Panc1 (cell line): ENCODE data around the gene JMJD1C. TPM values are rescaled to one million over a fixed set of nuclear protein-coding genes. Genes with fewer than 3 reads are reported as not detected.

Source experiments
- ATAC-seq: fragments of 200-7000 bp; cut with Tn5 transposase; 2 replicates; pipeline ENCODE4 v1.9.1; 2020; ENCODE audit warnings: mild to moderate bottlenecking, moderate library complexity
- BruUV-seq: library from RNA; stranded (reverse); fragments of 400-500 nt; replicated peaks from 2 replicates; lab custom pipeline; 2021; lab: Mats Ljungman, UMichigan
- CTCF ChIA-PET: fragments of 300-600 bp; sonication (Branson Sonifier 250); formaldehyde crosslinking; loops from one replicate; lab custom pipeline; 2022; ENCODE audit warnings: antibody characterized with exemption; lab: Charles Lee
- POLR2A ChIA-PET: fragments of 300-600 bp; sonication (Branson Sonifier 250); formaldehyde crosslinking; loops from one replicate; lab custom pipeline; 2022; ENCODE audit warnings: antibody characterized with exemption; lab: Charles Lee
- DNase-seq: peaks from one replicate; pipeline ENCODE4 v3.0.0-alpha.2; 2010; ENCODE audit warnings: low read depth, low spot score
- H3K27ac ChIP-seq: 2 replicates; pipeline ENCODE4 v1.5.1; 2011; ENCODE audit warnings: mild to moderate bottlenecking, low read length, inconsistent platforms
- H3K27me3 ChIP-seq: fragments of 200-500 bp; sonication (Bioruptor generic); 2 replicates; pipeline ENCODE4 v1.6.0; 2014; ENCODE audit warnings: low read length, inconsistent platforms; ENCODE audit not compliant: control insufficient read depth, insufficient read depth
- H3K36me3 ChIP-seq: fragments of 200-500 bp; sonication (Bioruptor generic); 2 replicates; pipeline ENCODE4 v1.5.1; 2014; ENCODE audit warnings: inconsistent platforms, mild to moderate bottlenecking, low read length, moderate library complexity; ENCODE audit not compliant: control insufficient read depth, insufficient read depth
- H3K4me1 ChIP-seq: 2 replicates; pipeline ENCODE4 v1.5.1; 2011; ENCODE audit warnings: inconsistent platforms, mild to moderate bottlenecking, low read length, moderate library complexity; ENCODE audit not compliant: control insufficient read depth, insufficient read depth
- H3K4me3 ChIP-seq, 2 experiments: 2 replicates each; pipeline ENCODE4 v1.5.1; 2011 to 2012; ENCODE audit warnings: low read depth in 2 of 2, low read length in 2 of 2, mild to moderate bottlenecking in 2 of 2, inconsistent platforms in 1 of 2, moderate library complexity in 1 of 2
- H3K9me3 ChIP-seq: fragments of 200-500 bp; sonication (Bioruptor generic); 2 replicates; pipeline ENCODE4 v1.5.1; 2014; ENCODE audit warnings: low read depth, mild to moderate bottlenecking, inconsistent platforms, low read length, moderate library complexity; ENCODE audit not compliant: control insufficient read depth, insufficient read depth
- POLR2AphosphoS5 ChIP-seq: IDR thresholded peaks from 2 replicates; pipeline ENCODE4 v1.6.1; 2012; ENCODE audit warnings: mild to moderate bottlenecking, low read depth, low read length, moderate library complexity
- SIN3A ChIP-seq: IDR thresholded peaks from 2 replicates; pipeline ENCODE4 v1.6.1; 2012; ENCODE audit warnings: low read depth, mild to moderate bottlenecking, low read length, moderate library complexity, borderline replicate concordance; ENCODE audit not compliant: insufficient read depth
- TCF7L2 ChIP-seq: IDR thresholded peaks from 2 replicates; pipeline ENCODE4 v1.6.1; 2011; ENCODE audit warnings: mild to moderate bottlenecking, low read depth, low read length, inconsistent platforms
- in situ Hi-C: cut with HindIII; loops from 2 replicates; pipeline ENCODE4 v1.10.0; 2016; ENCODE audit warnings: low sequenced_read_pairs, low pct_unique_long_range_greater_than_20kb
- intact Hi-C: fragments of 100-400 bp; cut with micrococcal nuclease; formaldehyde crosslinking; loops from one replicate; pipeline ENCODE4 v1.10.0; 2022; ENCODE audit not compliant: unreplicated experiment
- total RNA-seq: library from RNA; stranded (reverse); gene quantifications from one replicate; pipeline ENCODE4 v1.2.1, GENCODE V29; 2021; ENCODE audit not compliant: unreplicated experiment
- TF ChIP-seq, protein P1 (sequence below): fragments of 450-650 bp; IDR thresholded peaks from 2 replicates; pipeline ENCODE4 v1.5.1; 2017; ENCODE audit warnings: mild to moderate bottlenecking
- TF ChIP-seq, protein P2 (sequence below), 2 experiments: IDR thresholded peaks; 2 replicates each; pipeline ENCODE4 v1.6.1; 2011 to 2012; ENCODE audit warnings: low read depth in 2 of 2, control low read depth in 1 of 2, low read length in 1 of 2, mild to moderate bottlenecking in 1 of 2, moderate library complexity in 1 of 2; ENCODE audit not compliant: insufficient read depth in 1 of 2

Gene JMJD1C
- total RNA-seq, 1 experiment from 2014 or later = 88.3 TPM

DNA sequence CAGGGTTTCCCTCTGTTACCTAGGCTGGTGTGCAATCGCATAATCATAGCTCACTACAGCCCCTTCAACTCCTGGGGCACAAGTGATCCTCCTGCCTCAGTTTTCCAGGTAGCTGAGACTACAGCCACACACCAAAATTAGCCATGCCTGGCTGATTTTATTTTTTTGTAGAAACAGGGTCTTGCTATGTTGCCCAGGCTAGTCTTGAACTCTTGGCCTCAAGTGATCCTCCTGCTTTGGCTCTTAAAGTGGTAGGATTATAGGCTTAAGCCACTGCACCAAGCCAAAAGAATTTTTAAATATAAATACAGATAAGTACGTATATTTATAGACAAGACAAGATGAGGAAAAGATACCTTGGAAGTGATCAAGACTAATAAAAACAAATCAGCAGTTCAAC, 215.7 kb downstream of the JMJD1C start:
- Histone ChIP-seq H3K27ac (no peak overlapping the region), H3K27me3 (no peaks in the 10 kb centered on the region), H3K36me3 (peaks cover 2% of the 10 kb centered on the region; the same call in 1 of the 2 replicates), H3K9me3 (no peaks in the 10 kb centered on the region), H3K4me3 (no peak overlapping the region), H3K4me1 (peaks cover 6% of the 10 kb centered on the region; the same call in 1 of the 2 replicates)
- BruUV-seq = no TSS peak
- DNase-seq = no peak
- POLR2A ChIA-PET = no interaction called here
- ATAC-seq = no peak
- in situ Hi-C loops = no loop called here
- intact Hi-C loops = no loop called here
- TF ChIP-seq SIN3A = no peak
- no peak for TF ChIP-seq POLR2AphosphoS5
- TF ChIP-seq, protein P1, sequence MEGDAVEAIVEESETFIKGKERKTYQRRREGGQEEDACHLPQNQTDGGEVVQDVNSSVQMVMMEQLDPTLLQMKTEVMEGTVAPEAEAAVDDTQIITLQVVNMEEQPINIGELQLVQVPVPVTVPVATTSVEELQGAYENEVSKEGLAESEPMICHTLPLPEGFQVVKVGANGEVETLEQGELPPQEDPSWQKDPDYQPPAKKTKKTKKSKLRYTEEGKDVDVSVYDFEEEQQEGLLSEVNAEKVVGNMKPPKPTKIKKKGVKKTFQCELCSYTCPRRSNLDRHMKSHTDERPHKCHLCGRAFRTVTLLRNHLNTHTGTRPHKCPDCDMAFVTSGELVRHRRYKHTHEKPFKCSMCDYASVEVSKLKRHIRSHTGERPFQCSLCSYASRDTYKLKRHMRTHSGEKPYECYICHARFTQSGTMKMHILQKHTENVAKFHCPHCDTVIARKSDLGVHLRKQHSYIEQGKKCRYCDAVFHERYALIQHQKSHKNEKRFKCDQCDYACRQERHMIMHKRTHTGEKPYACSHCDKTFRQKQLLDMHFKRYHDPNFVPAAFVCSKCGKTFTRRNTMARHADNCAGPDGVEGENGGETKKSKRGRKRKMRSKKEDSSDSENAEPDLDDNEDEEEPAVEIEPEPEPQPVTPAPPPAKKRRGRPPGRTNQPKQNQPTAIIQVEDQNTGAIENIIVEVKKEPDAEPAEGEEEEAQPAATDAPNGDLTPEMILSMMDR = no peak
- TF ChIP-seq, protein P2, sequence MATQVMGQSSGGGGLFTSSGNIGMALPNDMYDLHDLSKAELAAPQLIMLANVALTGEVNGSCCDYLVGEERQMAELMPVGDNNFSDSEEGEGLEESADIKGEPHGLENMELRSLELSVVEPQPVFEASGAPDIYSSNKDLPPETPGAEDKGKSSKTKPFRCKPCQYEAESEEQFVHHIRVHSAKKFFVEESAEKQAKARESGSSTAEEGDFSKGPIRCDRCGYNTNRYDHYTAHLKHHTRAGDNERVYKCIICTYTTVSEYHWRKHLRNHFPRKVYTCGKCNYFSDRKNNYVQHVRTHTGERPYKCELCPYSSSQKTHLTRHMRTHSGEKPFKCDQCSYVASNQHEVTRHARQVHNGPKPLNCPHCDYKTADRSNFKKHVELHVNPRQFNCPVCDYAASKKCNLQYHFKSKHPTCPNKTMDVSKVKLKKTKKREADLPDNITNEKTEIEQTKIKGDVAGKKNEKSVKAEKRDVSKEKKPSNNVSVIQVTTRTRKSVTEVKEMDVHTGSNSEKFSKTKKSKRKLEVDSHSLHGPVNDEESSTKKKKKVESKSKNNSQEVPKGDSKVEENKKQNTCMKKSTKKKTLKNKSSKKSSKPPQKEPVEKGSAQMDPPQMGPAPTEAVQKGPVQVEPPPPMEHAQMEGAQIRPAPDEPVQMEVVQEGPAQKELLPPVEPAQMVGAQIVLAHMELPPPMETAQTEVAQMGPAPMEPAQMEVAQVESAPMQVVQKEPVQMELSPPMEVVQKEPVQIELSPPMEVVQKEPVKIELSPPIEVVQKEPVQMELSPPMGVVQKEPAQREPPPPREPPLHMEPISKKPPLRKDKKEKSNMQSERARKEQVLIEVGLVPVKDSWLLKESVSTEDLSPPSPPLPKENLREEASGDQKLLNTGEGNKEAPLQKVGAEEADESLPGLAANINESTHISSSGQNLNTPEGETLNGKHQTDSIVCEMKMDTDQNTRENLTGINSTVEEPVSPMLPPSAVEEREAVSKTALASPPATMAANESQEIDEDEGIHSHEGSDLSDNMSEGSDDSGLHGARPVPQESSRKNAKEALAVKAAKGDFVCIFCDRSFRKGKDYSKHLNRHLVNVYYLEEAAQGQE (IDR thresholded peaks at IDR 0.05; ENCODE audit: insufficient read depth in 1 of 2, low read depth in 2 of 2, low read length in 1 of 2) = no peak
- no peak for TF ChIP-seq TCF7L2
- CTCF ChIA-PET = no interaction called here

DNA sequence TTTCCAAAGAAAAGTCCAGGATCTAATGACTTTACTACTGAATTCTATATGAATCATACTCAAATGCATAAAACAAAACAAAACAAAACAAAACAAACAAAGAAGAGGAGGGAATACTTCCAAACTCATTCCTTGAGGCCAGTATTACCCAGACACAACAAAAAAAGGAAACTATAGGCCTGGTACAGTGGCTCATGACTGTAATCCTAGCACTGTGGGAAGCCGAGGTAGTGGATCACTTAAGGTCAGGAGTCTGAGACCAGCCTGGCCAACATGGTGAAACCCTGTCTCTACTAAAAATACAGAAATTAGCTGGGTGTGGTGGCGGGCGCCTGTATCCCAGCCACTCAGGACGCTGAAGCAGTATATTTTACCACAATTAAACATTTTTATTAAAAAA, 218.0 kb downstream of the JMJD1C start:
- intact Hi-C loops (no loop called here), in situ Hi-C loops (no loop called here)
- Histone ChIP-seq H3K9me3 (no peaks in the 10 kb centered on the region), H3K27ac (no peak overlapping the region), H3K4me3 (no peak overlapping the region), H3K36me3 (peaks cover 2% of the 10 kb centered on the region; the same call in 1 of the 2 replicates), H3K27me3 (no peaks in the 10 kb centered on the region), H3K4me1 (peaks cover 16% of the 10 kb centered on the region; the same call in 1 of the 2 replicates)
- TF ChIP-seq, protein P1 = no peak
- TF ChIP-seq TCF7L2 (no peak), SIN3A (no peak), POLR2AphosphoS5 (no peak)
- TF ChIP-seq, protein P2 (IDR thresholded peaks at IDR 0.05; ENCODE audit: insufficient read depth in 1 of 2, low read depth in 2 of 2, low read length in 1 of 2) = no peak
- ChIA-PET POLR2A (interaction anchor here (0.6 kb wide), 1 partner anchor 61 kb away, joined by 3 read pairs; no protein-coding TSS in a partner anchor), CTCF (no interaction called here)
- no peak for DNase-seq
- no TSS peak for BruUV-seq
- ATAC-seq = 0 out of 2 replicates have a peak, but pooled peaks have one; percentile 39
